Activated gamma-delta T cell treated with anti-CD3 and anti-CD28 coated beads, Interleukin-2, amount 50 U/mL, for 16 hours (primary cell): Measurements from ENCODE around the gene NOS1.

ENCODE experiments used
- DNase-seq: peaks from one replicate; pipeline ENCODE4 v3.0.0-alpha.2; 2020; ENCODE audit warnings: low read depth

NOS1 gene

DNA sequence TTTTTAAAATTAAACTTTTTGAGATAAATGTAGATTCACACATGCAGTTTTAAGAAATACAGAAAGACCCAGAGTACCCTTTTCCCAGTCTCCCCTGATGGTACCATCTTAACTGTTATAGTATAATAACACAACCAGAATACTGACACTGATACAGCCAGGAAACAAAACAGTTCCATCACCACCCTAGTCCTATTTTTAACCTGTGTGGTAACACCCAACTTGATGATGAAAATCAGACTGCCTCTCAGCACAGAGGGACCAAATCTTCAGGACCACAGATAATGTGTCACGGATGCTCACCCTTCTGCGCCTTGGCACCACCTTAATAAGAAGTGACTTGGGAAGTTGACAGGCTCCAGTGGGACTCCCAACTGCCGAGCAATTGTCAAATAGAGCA lies 189.3 kb downstream of the NOS1 start:
- no peak for DNase-seq

- DNase-seq = no peak
Measured at GRCh38 chr12:117171499-117172162, 189.8 kb downstream of the NOS1 start.

- no peak for DNase-seq
Measured at GRCh38 chr12:117169548-117169947, 191.9 kb downstream of the NOS1 start.

DNA sequence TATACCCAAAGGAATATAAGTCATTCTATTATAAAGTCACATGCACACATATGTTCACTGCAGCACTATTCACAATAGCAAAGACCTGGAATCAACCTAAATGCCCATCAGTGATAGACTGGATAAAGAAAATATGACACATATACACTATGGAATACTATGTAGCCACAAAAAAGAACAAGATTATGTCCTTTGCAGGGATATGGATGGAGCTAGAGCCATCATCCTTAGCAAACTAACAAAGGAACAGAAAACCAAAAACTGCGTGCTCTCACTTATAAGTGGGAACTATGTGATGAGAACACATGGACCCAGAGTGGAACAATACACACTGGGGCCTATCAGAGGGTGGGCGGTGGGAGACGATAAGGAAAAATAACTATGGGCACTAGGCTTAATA lies 192.4 kb downstream of the NOS1 start:
- DNase-seq = no peak

DNA sequence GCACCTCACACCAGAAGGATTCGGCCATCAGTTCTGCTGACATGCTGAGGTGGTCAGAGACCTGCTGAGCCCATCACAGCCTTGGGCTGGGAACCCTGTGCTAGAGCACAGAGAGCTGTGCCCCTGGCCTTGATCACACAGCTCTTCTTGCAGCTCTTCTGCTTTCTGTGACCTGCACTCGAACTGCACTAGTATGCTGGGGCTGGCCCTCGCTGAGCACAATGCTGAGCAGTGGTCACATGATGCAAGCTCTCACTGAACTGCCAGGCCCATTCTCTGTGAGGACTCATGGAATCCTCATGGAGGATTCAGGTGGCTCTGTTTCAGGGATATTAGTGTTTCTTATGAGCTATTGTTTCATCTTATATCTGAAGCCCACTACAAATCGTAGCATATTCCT lies 193.7 kb downstream of the NOS1 start:
- no peak for DNase-seq

GRCh38 chr12:117166107-117166506 lies 195.3 kb downstream of the NOS1 start:
- no peak for DNase-seq

DNA sequence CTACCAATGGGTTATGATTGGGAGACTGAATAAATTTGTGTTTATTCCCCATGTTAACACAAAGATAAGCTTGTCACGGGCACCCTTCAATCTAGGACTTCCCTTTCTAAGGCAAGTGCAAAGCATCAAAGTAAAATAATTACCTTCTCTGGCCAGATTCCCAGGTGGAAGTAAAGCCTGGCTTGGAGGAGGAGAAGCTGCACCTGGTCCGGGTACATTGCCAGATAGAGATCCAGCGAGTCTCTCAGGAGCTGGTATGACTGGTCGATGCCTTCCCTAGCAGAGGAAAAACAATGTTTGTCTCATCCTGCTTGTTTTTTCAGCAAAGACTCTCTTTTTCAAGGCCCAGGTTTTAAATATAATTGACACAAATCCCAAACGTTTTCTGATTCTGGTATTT lies 196.1 kb downstream of the NOS1 start:
- DNase-seq = no peak

DNA sequence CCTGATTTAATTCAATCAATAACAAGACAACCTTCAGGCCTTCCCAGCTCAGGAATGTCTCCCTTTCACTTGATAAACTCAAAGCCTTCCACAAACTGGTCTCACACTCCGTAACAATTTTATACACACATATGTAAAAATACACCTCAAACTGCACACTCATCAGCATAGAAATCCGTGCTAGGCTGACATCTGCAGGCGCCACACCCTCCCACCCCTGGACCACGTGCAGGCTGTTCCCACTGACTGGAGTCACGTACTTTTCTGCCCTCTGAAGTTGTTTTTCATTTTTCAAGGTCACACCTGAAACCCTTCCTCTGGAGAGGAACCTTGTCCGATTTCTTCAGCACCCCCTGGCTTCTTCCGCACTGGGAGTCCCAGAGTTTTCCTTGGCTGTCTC lies 198.8 kb downstream of the NOS1 start:
- DNase-seq = no peak

DNA sequence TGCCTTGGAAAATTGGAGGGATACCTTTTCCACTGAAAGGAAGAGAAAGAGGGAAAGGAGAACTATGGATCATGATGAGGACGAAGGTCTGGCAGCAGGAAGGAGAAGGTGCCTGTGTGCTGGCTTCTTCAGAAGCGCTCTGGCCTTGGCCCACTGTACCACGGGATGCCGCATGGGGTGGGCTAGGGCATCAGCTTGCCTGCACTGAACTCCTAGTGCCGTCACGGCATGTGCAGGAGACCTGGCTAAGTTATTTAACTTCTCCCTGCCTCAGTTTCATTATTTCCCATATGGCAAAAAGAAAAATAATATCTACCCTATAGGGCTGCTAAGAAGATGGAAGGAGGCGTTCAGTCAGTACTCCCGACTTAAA lies 199.3 kb downstream of the NOS1 start:
- DNase-seq = no peak

DNA sequence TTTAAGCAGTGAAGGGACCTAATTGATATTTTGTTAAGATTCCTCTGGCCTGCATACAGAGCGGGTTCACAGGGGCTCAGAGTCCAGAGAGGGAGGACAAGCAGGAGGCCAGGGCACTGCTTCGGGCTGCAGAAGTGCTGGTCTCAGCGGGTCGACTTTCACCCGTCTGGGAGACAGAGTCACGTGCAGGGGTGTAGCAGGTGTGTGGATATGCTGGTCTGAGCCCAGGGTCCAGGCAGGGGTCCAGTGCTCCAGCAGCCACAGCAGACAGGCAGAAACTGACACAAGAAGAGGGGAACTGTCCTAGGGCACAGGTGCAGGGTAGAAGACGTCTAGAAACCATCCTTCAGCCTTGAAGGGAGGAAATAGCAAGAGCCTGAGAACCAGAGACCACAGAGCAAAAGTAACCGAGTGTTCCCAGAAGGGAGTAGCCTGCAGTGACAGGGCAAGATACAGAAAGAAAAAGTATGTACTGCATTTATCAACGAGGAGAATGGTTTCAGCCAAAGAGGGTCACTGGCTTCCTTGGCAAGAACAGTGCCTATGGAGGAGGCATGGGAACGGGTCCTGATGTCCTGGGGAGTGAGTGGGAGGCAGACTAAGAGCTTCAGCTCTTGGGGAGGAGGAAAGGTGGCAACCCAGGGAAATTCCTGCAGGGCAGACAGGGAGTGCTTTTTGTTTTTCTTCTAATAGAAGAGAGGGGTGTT lies 199.8 kb downstream of the NOS1 start:
- no peak for DNase-seq

- DNase-seq = no peak
Measured at GRCh38 chr12:117159674-117160073, 201.8 kb downstream of the NOS1 start.

DNA sequence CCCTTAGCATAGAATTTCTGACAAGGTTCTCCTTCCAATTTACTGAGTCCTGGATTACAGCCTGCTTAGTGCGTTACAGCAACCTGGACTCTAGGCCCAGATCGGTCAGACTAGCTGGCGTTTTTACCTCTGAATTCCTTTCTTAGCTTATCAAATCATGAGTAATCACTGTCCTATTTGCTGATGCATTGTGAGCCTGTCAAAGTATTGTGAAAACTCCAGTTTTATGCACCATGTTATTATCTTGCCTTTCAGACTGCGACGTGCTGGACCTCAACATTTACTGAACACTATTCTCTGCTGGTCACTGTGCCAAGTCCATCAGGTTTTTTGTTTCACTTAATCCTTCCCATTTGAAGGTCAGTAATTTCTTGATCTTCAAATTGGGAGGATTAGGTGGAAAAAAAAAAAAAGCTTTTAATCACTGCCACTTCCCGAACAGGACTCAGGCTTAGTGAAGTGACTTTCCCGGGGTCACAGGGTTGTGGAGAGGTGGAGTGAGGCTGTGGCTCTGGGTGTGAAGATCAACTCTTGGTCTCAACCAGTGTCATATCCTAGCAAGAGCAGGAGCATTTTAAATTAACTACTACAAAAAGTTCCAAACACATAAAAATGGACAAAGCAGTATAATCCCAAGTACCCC lies 202.4 kb downstream of the NOS1 start:
- no peak for DNase-seq
